Endodermal cell (in vitro differentiated cells): Measurements from ENCODE around the gene PAQR6. TPM values are rescaled to one million over a fixed set of nuclear protein-coding genes. Genes with fewer than 3 reads are reported as not detected.
A peak's percentile ranks its signal among the peaks of the same experiment; 100 is the strongest.

Experiments
- DNase-seq: peaks from one replicate; pipeline ENCODE4 v3.0.0-alpha.2; 2017
- H3K27ac ChIP-seq: 2 replicates; pipeline ENCODE4 v1.5.1; 2013; ENCODE audit warnings: mild to moderate bottlenecking, low read depth, low read length, moderate library complexity
- H3K27me3 ChIP-seq: 2 replicates; pipeline ENCODE4 v1.6.1; 2013; ENCODE audit warnings: mild to moderate bottlenecking, low read length, moderate library complexity; ENCODE audit not compliant: insufficient read depth, control insufficient read depth, poor library complexity, severe bottlenecking
- H3K36me3 ChIP-seq: 2 replicates; pipeline ENCODE4 v1.7.0; 2013; ENCODE audit warnings: mild to moderate bottlenecking, low read length, moderate library complexity; ENCODE audit not compliant: control insufficient read depth, insufficient read depth
- H3K4me1 ChIP-seq: one replicate; pipeline ENCODE4 v1.7.0; 2013; ENCODE audit warnings: low read length; ENCODE audit not compliant: control insufficient read depth, insufficient read depth
- H3K4me3 ChIP-seq: 2 replicates; pipeline ENCODE4 v1.5.1; 2013; ENCODE audit warnings: mild to moderate bottlenecking, low read length, moderate library complexity
- H3K9ac ChIP-seq: 2 replicates; pipeline ENCODE4 v1.6.1; 2013; ENCODE audit warnings: mild to moderate bottlenecking, low read length, moderate library complexity; ENCODE audit not compliant: poor library complexity, severe bottlenecking; ENCODE audit errors: extremely low read depth
- H3K9me3 ChIP-seq: 2 replicates; pipeline ENCODE4 v1.6.1; 2013; ENCODE audit warnings: mild to moderate bottlenecking, low read length, moderate library complexity; ENCODE audit not compliant: control insufficient read depth
- H3K27ac Mint-ChIP-seq: 2 replicates; pipeline ENCODE4 v1.8.0; 2020; ENCODE audit warnings: mixed read lengths
- H3K27me3 Mint-ChIP-seq: 2 replicates; pipeline ENCODE4 v1.8.0; 2021; ENCODE audit warnings: mild to moderate bottlenecking, mixed read lengths; ENCODE audit not compliant: insufficient read depth
- H3K36me3 Mint-ChIP-seq: 2 replicates; pipeline ENCODE4 v1.8.0; 2020; ENCODE audit warnings: low read depth, mixed read lengths
- H3K4me1 Mint-ChIP-seq: 2 replicates; pipeline ENCODE4 v1.8.0; 2020; ENCODE audit warnings: mixed read lengths
- H3K4me3 Mint-ChIP-seq: 2 replicates; pipeline ENCODE4 v1.8.0; 2020; ENCODE audit warnings: mild to moderate bottlenecking, moderate library complexity, mixed read lengths
- H3K9me3 Mint-ChIP-seq: 2 replicates; pipeline ENCODE4 v1.8.0; 2020; ENCODE audit warnings: mild to moderate bottlenecking, mixed read lengths
- WGBS, 2 experiments: methylation state at CpG; one replicate each; pipeline versions ENCODE4 v1.1.5 to v1.1.7; 2013; ENCODE audit warnings: missing lambda C conversion rate in 2 of 2, mixed read lengths in 1 of 2; ENCODE audit not compliant: insufficient coverage in 1 of 2, insufficient read length in 1 of 2; 5-methylcytosine and 5-hydroxymethylcytosine counted together
- total RNA-seq, 2 donors: library from RNA; stranded (reverse); fragmentation: NEBNext Ultra II Directional in 1 of 2; extraction: Animal tissue kit (Norgen Biotek cat#: 25700) in 1 of 2; gene quantifications; 2 replicates in 1 of 2; 3 replicates in 1 of 2; pipeline ENCODE4 v1.2.1, GENCODE V29; 2021
- TF ChIP-seq, protein P1 (sequence below): fragments of 200-600 bp; sonication (generic); conservative IDR thresholded peaks from 2 replicates; pipeline ENCODE4 v1.5.0; 2021; ENCODE audit warnings: antibody characterized with exemption, mild to moderate bottlenecking

PAQR6 gene
- total RNA-seq, 2 donors from 2014 or later = 12.2 to 16.4 TPM

DNA sequence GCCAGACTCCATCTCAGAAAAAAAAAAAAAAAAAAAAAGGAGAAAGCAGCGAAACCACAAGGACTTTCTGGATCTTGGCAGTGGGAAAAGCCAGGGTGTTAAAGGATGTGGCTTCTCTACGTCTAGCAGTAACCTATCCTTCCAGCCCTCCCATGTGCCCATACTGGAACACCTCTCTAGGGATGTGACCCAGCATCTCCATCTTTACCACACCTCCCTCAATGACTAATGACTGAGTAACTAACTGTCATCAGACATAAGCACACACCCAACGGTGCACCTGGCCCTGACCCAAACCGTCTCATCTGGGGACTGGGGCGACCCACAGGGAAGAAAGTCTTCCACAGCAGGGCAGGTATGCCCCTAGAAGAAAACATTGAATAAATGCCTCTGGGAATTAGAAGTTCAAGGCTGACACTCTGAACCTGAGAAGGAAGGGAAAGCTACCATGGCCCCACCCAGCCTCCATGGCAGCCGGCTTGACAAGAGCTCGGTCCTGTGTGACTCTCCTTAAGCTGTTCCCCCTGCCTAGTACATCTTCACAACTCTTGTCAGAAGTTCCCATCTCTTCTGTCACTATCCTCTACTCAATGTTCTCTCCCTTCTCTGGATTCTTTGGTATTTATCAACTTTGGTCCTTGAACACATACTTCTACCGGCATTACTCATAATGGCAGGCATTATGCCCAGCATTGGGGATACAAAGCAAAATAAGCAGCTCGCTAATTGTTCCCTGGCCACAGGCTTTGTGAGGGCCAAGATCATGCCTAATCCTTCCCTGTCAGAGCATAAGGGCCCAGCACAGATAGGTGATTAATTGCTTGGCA, 14.8 kb upstream of the PAQR6 start:
- Mint-ChIP-seq H3K4me3 (no peak overlapping the region), H3K9me3 (no peaks in the 10 kb centered on the region), H3K36me3 (peaks cover 85% of the 10 kb centered on the region), H3K27me3 (no peaks in the 10 kb centered on the region), H3K4me1 (no peaks in the 10 kb centered on the region), H3K27ac (no peak overlapping the region)
- no peak for DNase-seq
- peaks cover 83% of the 10 kb centered on the region for H3K36me3 ChIP-seq
- H3K27ac ChIP-seq = no peak overlapping the region
- no peaks in the 10 kb centered on the region for H3K9me3 ChIP-seq
- no peak overlapping the region for H3K4me3 ChIP-seq
- H3K4me1 ChIP-seq = no peaks in the 10 kb centered on the region
- no peaks in the 10 kb centered on the region for H3K27me3 ChIP-seq
- TF ChIP-seq, protein P1, sequence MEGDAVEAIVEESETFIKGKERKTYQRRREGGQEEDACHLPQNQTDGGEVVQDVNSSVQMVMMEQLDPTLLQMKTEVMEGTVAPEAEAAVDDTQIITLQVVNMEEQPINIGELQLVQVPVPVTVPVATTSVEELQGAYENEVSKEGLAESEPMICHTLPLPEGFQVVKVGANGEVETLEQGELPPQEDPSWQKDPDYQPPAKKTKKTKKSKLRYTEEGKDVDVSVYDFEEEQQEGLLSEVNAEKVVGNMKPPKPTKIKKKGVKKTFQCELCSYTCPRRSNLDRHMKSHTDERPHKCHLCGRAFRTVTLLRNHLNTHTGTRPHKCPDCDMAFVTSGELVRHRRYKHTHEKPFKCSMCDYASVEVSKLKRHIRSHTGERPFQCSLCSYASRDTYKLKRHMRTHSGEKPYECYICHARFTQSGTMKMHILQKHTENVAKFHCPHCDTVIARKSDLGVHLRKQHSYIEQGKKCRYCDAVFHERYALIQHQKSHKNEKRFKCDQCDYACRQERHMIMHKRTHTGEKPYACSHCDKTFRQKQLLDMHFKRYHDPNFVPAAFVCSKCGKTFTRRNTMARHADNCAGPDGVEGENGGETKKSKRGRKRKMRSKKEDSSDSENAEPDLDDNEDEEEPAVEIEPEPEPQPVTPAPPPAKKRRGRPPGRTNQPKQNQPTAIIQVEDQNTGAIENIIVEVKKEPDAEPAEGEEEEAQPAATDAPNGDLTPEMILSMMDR = no peak
- H3K9ac ChIP-seq = no peak overlapping the region
- 96 to 99% methylated on average over 7 to 8 of the region's 9 CpGs for WGBS, 2 experiments

DNA sequence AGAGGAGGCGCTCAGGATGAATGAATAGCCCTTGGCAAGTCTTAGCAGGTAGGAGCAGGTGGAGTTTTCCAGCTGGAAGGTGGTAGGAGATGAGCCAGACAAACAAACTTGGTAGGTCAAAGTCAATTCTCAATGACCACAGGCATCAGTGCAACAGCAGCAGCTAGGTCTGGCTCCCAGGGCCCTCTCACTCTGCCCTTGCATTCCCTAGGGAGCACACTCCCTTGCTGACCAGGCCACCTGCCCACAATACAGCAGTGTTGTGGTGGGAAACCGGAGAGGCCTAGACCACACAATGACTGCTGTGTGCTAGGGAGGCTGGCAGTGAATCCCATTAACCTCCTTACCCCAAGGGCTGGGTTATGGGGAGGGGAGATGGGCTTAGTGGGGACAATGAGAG, 13.0 kb upstream of the PAQR6 start:
- H3K9me3 Mint-ChIP-seq = no peaks in the 10 kb centered on the region
- TF ChIP-seq, protein P1 = no peak
- no peak overlapping the region for H3K27ac ChIP-seq
- peak overlapping the region; percentile 19 for H3K27ac Mint-ChIP-seq
- 85 to 100% methylated on average over 1 to 2 of the region's 2 CpGs for WGBS, 2 experiments
- DNase-seq = no peak
- H3K4me1 ChIP-seq = no peaks in the 10 kb centered on the region
- H3K9me3 ChIP-seq = no peaks in the 10 kb centered on the region
- peaks cover 83% of the 10 kb centered on the region for H3K36me3 Mint-ChIP-seq
- H3K4me3 Mint-ChIP-seq = no peak overlapping the region
- H3K27me3 ChIP-seq = no peaks in the 10 kb centered on the region
- peaks cover 6% of the 10 kb centered on the region for H3K4me1 Mint-ChIP-seq
- no peaks in the 10 kb centered on the region for H3K27me3 Mint-ChIP-seq
- peaks cover 83% of the 10 kb centered on the region for H3K36me3 ChIP-seq
- H3K9ac ChIP-seq = no peak overlapping the region
- H3K4me3 ChIP-seq = no peak overlapping the region

GRCh38 chr1:156259805-156260204, 11.9 kb upstream of the PAQR6 start:
- TF ChIP-seq, protein P1 = peak; percentile 62
- DNase-seq = no peak
- 83 to 100% methylated on average over 1 to 3 of the region's 3 CpGs for WGBS, 2 experiments

More at GRCh38 chr1:156259805-156260204, 11.9 kb upstream of the PAQR6 start:
- Histone ChIP-seq H3K4me3 (no peak overlapping the region), H3K27ac (no peak overlapping the region), H3K9ac (no peak overlapping the region), H3K36me3 (peaks cover 76% of the 10 kb centered on the region), H3K9me3 (no peaks in the 10 kb centered on the region), H3K4me1 (no peaks in the 10 kb centered on the region), H3K27me3 (no peaks in the 10 kb centered on the region)
- Mint-ChIP-seq H3K36me3 (peaks cover 74% of the 10 kb centered on the region), H3K27me3 (no peaks in the 10 kb centered on the region), H3K4me1 (peaks cover 8% of the 10 kb centered on the region), H3K9me3 (no peaks in the 10 kb centered on the region), H3K4me3 (no peak overlapping the region), H3K27ac (no peak overlapping the region)
